Liver (tissue), 9 donors: Measurements from ENCODE around the gene FRMD1. TPM values are rescaled to one million over a fixed set of nuclear protein-coding genes. Genes with fewer than 3 reads are reported as not detected.

Experiments used
- DNase-seq: peaks from one replicate; pipeline ENCODE4 v3.0.0-alpha.2; 2017; ENCODE audit warnings: low spot score
- H3K27ac ChIP-seq, 2 donors: one replicate each; pipeline ENCODE4 v1.7.0; 2013; ENCODE audit warnings: inconsistent platforms in 2 of 2, low read length in 2 of 2, control low read depth in 1 of 2, low read depth in 1 of 2, mild to moderate bottlenecking in 1 of 2
- H3K27me3 ChIP-seq, 4 donors: one replicate each; pipeline versions ENCODE4 v1.6.1 to v1.7.0; 2013; ENCODE audit warnings: low read length in 3 of 4, inconsistent platforms in 1 of 4, mild to moderate bottlenecking in 1 of 4, moderate library complexity in 1 of 4; ENCODE audit not compliant: control insufficient read depth in 4 of 4, insufficient read depth in 4 of 4
- H3K36me3 ChIP-seq, 4 donors: one replicate each; pipeline versions ENCODE4 v1.6.1 to v1.7.0; 2013; ENCODE audit warnings: low read length in 3 of 4, mild to moderate bottlenecking in 3 of 4, low read depth in 1 of 4, moderate library complexity in 1 of 4; ENCODE audit not compliant: control insufficient read depth in 4 of 4, insufficient read depth in 3 of 4
- H3K4me1 ChIP-seq, 4 donors: one replicate each; pipeline versions ENCODE4 v1.6.1 to v1.7.0; 2013; ENCODE audit warnings: low read length in 3 of 4, mild to moderate bottlenecking in 3 of 4, moderate library complexity in 1 of 4; ENCODE audit not compliant: control insufficient read depth in 4 of 4, insufficient read depth in 4 of 4
- H3K4me3 ChIP-seq, 3 donors: one replicate each; pipeline versions ENCODE4 v1.6.1 to v1.7.0; 2013; ENCODE audit warnings: low read length in 3 of 3, control low read depth in 1 of 3, low read depth in 1 of 3, mild to moderate bottlenecking in 1 of 3
- H3K9ac ChIP-seq, 2 donors: one replicate each; pipeline ENCODE4 v1.7.0; 2013; ENCODE audit warnings: low read length in 2 of 2, mild to moderate bottlenecking in 2 of 2, moderate library complexity in 2 of 2, control low read depth in 1 of 2, low read depth in 1 of 2
- H3K9me3 ChIP-seq, 4 donors: one replicate each; pipeline versions ENCODE4 v1.6.1 to v1.7.0; 2013; ENCODE audit warnings: low read length in 3 of 4; ENCODE audit not compliant: control insufficient read depth in 4 of 4
- ATF3 ChIP-seq: IDR thresholded peaks from 2 replicates; pipeline ENCODE4 v1.6.1; 2016; ENCODE audit warnings: antibody characterized with exemption
- EGR1 ChIP-seq, 2 donors: IDR thresholded peaks; 2 replicates each; pipeline ENCODE4 v1.6.1; 2016 to 2018; ENCODE audit warnings: antibody characterized with exemption in 2 of 2, low read depth in 2 of 2
- FOXA2 ChIP-seq: IDR thresholded peaks from 2 replicates; pipeline ENCODE4 v1.6.1; 2016; ENCODE audit warnings: antibody characterized with exemption
- HNF4A ChIP-seq, 2 donors: conservative IDR thresholded peaks; 2 replicates each; pipeline ENCODE4 v1.6.1; 2016; ENCODE audit warnings: antibody characterized with exemption in 2 of 2, mild to moderate bottlenecking in 2 of 2
- HNF4G ChIP-seq: IDR thresholded peaks from 2 replicates; pipeline ENCODE4 v1.6.1; 2016; ENCODE audit warnings: antibody characterized with exemption
- JUND ChIP-seq, 2 donors: IDR thresholded peaks; 2 replicates each; pipeline ENCODE4 v1.6.1; 2016; ENCODE audit warnings: antibody characterized with exemption in 2 of 2
- MAX ChIP-seq: IDR thresholded peaks from 2 replicates; pipeline ENCODE4 v1.6.1; 2016; ENCODE audit warnings: antibody characterized with exemption
- NR2F2 ChIP-seq: IDR thresholded peaks from 2 replicates; pipeline ENCODE4 v1.6.1; 2016; ENCODE audit warnings: antibody characterized with exemption
- RAD21 ChIP-seq, 2 donors: IDR thresholded peaks; 2 replicates each; pipeline ENCODE4 v1.6.1; 2016; ENCODE audit warnings: antibody characterized with exemption in 2 of 2, mild to moderate bottlenecking in 2 of 2
- YY1 ChIP-seq: IDR thresholded peaks from 2 replicates; pipeline ENCODE4 v1.6.1; 2016; ENCODE audit warnings: antibody characterized with exemption, mild to moderate bottlenecking
- ZBTB33 ChIP-seq: IDR thresholded peaks from 2 replicates; pipeline ENCODE4 v1.6.1; 2016; ENCODE audit warnings: antibody characterized with exemption
- WGBS: extraction: QIAGEN DNeasy Blood & Tissue Kit; methylation state at CpG from one replicate; pipeline ENCODE4 v1.1.7; 2013; 5-methylcytosine and 5-hydroxymethylcytosine counted together
- polyA plus RNA-seq, 2 donors: library from polyadenylated mRNA; stranded (reverse) in 1 of 2; unstranded in 1 of 2; fragments of 200-250 nt in 1 of 2; fragments of >200 nt in 1 of 2; fragmentation: Nextera tagmentation in 1 of 2; extraction: Ambion mirVana in 1 of 2; gene quantifications; one replicate each; pipeline versions ENCODE4 v1.2.1 to v1.2.3, GENCODE V29; 2013 to 2015
- total RNA-seq, 2 donors: library from RNA; depleted of rRNA; stranded (reverse); fragments of >200 nt; gene quantifications; one replicate each; pipeline ENCODE4 v1.2.3, GENCODE V29; 2014
- donor health status: healthy.
- donor health status: healthy.
- donor health status: healthy.
- donor health status: healthy.
- donor health status: healthy.

Gene FRMD1
- total and polyA plus RNA-seq, 4 donors: 0.04 to 0.17 (median 0.12) TPM

- 91% methylated on average over 13 of the region's 13 CpGs for WGBS
- H3K9me3 ChIP-seq: no peaks in the 10 kb centered on the region
- DNase-seq: no peak
These were observed 3.8 kb downstream of the FRMD1 start for GRCh38 chr6:168075216-168075615.

GRCh38 chr6:168073937-168074730 is 4.9 kb downstream of the FRMD1 start:
- Histone ChIP-seq H3K4me1 (peaks cover 0 to 7% (median under 1%) of the 10 kb centered on the region in 4 donors), H3K9me3 (no peaks in the 10 kb centered on the region), H3K9ac (no peak overlapping the region), H3K4me3 (no peak overlapping the region), H3K27me3 (no peaks in the 10 kb centered on the region), H3K36me3 (no peaks in the 10 kb centered on the region), H3K27ac (no peak overlapping the region)
- DNase-seq: no peak
- WGBS: 85% methylated on average over 13 of the region's 13 CpGs
- TF ChIP-seq NR2F2: no peak
- no peak for TF ChIP-seq HNF4A (conservative IDR thresholded peaks at IDR 0.05)
- no peak for TF ChIP-seq ZBTB33
- TF ChIP-seq YY1: no peak

More at GRCh38 chr6:168075216-168075615, 3.8 kb downstream of the FRMD1 start:
- Histone ChIP-seq H3K36me3 (no peaks in the 10 kb centered on the region), H3K4me3 (no peak overlapping the region), H3K27me3 (no peaks in the 10 kb centered on the region), H3K4me1 (peaks cover 0 to 10% (median 3%) of the 10 kb centered on the region in 4 donors), H3K9ac (no peak overlapping the region), H3K27ac (no peak overlapping the region)
- TF ChIP-seq ATF3: no peak
- TF ChIP-seq JUND (IDR thresholded peaks at IDR 0.05): no peak
- TF ChIP-seq HNF4A (conservative IDR thresholded peaks at IDR 0.05): no peak
- TF ChIP-seq FOXA2: no peak

- TF ChIP-seq HNF4A (conservative IDR thresholded peaks at IDR 0.05) (no peak), HNF4G (no peak), MAX (no peak), ATF3 (no peak), EGR1 (IDR thresholded peaks at IDR 0.05; ENCODE audit: low read depth in 2 of 2) (no peak), RAD21 (IDR thresholded peaks at IDR 0.05) (no peak)
- DNase-seq: no peak
- WGBS: 80% methylated on average over 4 of the region's 4 CpGs
- Histone ChIP-seq H3K4me1 (no peaks in the 10 kb centered on the region), H3K27ac (no peak overlapping the region), H3K27me3 (no peaks in the 10 kb centered on the region), H3K9me3 (no peaks in the 10 kb centered on the region), H3K4me3 (no peak overlapping the region), H3K9ac (no peak overlapping the region), H3K36me3 (no peaks in the 10 kb centered on the region)
These were observed 6.3 kb downstream of the FRMD1 start for GRCh38 chr6:168072730-168073129.
